A549 treated with AZD9567 at 1 μM for 4 hours (cell line): ENCODE data around the gene TSHZ1. TPM values are rescaled to one million over a fixed set of nuclear protein-coding genes. Genes with fewer than 3 reads are reported as not detected.

ENCODE experiments used
- total RNA-seq: library from RNA; stranded (reverse); fragments of 200-300 nt; extraction: Qiagen RNA extraction; gene quantifications from 5 replicates; pipeline ENCODE4 v1.2.3, GENCODE V29; 2022; ENCODE audit not compliant: insufficient read depth

TSHZ1 gene
- total RNA-seq = 4.5 to 5.7 TPM (median 5.2 TPM) in 5 replicates

GRCh38 chr18:75210274-75211001 lies at the start of gene TSHZ1:
Gene TSHZ1, plus strand, starts transcription at chr18:75210797. Its CDS starts 1,080 bp downstream, at chr18:75211877.

GRCh38 chr18:75209129-75209950 lies 1.3 kb upstream of the TSHZ1 start, which contains the start of gene PTGR3:
Gene PTGR3, minus strand, starts transcription at chr18:75209139. Its CDS starts 81 bp downstream, at chr18:75209058.

Other genes with a start within 250 kb of the TSHZ1 start
- 12.0 to 24.5 TPM (median 17.0 TPM) in 5 replicates for gene PTGR3, start 1.7 kb upstream of the TSHZ1 start, total RNA-seq
- not detected in 5 replicates for gene SMIM21, start 216.9 kb downstream of the TSHZ1 start, total RNA-seq